HG03196 (cell line): ENCODE measurements around the gene MLYCD.

Experiments
- ATAC-seq: cut with Tn5 transposase; IDR thresholded peaks from one replicate; pipeline ENCODE4 v1.9.1; 2021; ENCODE audit not compliant: unreplicated experiment

The MLYCD gene

DNA sequence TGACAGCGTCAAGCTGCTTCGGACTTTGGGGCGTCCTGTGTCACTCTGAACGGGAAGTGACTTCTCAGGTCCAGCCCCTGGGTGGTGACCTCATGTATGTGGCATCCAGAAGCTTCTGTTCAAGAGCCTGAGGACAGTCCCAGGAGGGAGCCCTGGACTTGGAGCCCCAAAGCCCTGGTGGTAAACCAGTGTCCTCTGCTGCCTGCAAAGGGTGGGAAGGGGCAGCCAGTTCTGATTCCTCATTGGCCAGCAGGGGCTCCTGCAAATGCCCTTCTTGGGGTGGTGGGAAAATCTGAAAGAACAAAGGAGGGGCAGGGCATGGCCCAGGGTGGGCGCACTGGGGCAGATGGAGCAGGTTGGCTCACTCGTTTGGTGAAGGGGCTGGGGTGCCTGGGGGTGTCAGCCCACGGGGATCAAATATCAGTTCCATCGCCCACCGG, 55.7 kb downstream of the MLYCD start:
- ATAC-seq, result no peak

DNA sequence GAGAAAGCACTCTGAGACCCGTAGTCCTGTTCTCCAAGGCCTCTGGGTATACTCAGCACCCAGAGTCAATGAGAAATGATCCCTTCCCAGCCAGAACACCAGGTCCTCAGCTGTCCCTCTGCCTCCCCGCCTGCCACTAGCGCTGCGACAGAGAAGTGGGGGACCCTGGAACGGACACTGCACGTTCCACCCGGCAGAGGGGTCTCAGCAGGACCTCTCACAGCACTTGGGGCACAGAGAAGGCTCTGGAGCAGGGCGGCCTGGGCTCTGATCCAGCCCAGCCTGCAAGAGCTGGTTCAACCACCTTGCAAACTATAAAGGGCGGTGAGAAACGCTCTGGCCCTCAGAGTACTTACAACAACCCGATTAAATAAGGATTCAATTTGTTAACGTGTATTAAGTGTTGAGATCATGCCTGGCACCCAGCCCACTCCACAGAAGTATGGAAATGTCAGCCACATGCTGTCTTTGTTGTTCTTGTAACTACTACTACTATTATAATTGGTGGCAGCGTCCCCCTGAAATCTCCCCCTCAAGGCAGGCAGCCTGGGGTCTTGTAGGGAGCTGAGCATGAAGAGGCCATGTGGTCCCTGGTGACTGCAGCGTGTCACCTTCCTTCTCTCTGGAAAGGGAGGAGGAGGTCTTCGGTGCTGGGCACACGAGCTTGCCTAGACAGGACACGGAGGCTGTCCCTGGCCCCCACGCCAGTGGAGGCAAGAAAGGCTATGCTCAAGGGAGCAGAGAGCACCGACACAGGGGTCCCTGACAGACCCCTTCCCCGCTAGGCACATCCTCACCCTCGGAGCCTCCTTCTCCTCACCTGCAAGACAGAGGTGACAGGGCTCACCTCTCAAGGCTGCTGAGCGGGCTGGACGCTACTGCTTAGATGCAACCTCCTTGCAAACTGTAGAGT, 56.6 kb downstream of the MLYCD start:
- no peak for ATAC-seq

DNA sequence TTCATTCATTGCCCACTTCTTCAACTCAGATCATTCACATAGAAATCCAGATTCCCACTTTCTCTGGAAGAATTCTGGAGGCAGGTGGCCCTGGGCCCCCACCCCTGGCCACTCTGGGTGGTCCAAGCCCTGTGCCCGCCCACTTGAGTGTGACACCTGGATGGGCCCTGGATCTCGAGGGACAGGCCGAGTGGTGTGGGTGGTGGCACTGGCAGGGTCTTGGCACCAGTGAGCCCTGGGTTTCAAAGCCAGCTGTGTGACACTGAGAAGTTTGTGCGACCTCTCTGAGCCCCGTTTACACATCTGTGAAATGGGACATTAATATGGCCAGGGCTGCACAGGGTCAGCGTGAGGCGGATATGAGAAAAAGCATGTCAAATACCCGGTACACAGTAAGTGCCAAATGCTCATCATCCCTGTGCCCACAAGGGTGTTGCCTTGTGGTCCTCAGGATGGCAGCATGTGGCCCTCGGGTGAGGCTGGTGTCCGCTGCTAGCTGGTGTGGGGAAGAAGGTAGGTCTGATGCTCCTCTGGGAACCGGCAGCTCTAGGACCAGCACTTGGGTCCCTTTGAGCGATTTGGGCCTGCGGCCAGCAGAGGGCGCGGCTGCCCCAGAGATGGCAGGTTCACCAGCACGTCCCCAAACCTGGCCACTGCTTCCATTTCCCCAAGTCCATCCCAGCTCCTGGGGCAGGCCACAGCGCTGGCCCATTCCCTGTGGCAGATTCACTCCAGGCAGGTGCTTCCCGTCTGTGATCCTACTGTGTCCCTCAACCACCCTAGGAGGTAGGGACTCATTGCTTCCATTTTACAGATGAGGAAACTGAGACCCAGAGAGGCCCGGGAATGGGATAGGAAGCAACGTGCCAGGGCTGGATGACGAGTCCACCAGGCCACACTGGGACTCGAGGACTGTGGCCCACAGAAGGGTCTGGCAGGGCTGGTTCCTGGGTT, 57.7 kb downstream of the MLYCD start:
- no peak for ATAC-seq

DNA sequence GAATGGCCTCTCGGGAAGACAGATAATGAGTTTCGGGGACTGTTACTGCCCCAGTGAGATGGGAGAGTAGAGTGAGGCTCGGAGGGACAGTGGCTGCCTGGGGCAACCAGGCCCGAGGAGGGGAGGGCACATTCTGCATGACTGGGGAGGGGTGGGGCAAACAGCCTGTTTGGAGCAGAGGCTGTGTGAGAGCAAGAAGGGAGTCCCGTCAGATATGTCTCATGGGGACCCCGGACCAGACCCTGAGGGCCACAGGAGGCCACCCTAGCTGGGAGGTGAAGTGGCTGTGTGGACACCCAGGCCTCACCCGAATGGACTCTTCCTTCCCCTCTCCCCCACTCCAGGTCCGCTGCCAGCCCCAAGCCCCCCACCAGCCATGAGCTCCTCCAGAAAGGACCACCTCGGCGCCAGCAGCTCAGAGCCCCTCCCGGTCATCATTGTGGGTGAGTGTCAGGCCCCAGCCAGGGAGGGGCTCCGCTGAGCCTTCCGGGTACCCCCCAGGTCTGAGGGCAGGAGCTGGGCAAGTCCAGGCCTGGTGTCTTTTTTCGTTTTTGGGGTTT, 58.5 kb downstream of the MLYCD start:
- ATAC-seq, result no peak

DNA sequence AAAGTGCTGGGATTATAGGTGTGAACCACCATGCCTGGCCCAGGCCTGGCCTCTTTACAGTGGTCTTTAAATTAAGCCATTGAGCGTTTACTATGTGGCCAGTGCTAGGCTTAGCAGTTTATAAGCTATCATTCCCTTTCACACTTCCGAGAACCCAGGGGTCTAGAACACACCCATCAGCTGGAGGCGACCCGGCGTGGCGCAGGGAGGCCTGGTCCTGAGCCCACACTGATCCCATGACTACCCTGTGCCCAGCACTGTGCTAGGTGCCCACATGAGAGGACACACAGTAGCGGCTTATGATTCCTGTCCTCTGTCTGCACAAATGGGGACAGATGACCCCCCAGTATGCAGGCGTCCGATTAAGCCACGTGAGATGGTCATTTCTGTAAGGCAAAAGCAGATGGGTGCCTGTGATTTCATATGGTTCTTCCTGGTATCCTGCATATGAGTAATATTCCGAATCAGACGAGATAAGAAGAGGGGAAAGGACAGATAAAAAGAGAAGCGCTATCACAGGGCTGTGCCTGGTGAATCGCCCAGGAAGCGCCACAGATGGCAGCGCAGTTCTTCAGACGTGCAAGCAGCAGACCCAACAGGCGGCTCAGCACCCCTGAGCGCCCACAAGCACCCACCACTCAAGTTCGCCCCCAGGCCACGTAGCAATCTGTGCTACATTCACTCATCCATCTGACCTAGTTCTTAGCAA, 59.4 kb downstream of the MLYCD start:
- ATAC-seq, result no peak

DNA sequence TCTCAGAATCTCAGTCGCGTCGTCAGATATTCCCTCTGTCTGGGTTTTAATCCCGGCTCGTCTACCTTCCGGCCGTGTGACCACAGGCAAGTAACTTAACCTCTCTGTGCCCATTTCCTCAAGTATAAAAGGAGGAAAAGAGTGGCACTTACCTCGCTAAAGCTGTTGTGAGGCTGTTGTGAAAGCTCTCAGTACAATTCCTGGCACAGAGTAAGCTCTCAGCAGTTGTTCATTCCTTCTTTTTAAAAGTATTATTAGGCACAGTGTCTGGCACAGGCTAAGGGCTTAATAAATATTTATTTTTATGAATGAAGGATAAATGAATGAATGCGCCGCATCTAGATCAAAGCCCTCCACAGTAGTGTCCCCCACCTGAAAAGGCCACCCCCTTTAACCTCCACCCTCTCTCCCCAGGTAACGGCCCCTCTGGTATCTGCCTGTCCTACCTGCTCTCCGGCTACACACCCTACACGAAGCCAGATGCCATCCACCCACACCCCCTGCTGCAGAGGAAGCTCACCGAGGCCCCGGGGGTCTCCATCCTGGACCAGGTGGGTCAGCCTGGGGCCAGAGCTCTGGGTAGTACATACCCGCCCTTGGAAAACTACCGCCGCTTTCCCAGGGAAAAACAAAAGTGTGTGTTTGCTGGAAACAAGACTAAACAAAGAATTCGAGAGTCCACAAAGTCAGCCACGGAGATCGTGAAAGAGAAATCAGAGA, 60.1 kb downstream of the MLYCD start:
- ATAC-seq, result no peak

DNA sequence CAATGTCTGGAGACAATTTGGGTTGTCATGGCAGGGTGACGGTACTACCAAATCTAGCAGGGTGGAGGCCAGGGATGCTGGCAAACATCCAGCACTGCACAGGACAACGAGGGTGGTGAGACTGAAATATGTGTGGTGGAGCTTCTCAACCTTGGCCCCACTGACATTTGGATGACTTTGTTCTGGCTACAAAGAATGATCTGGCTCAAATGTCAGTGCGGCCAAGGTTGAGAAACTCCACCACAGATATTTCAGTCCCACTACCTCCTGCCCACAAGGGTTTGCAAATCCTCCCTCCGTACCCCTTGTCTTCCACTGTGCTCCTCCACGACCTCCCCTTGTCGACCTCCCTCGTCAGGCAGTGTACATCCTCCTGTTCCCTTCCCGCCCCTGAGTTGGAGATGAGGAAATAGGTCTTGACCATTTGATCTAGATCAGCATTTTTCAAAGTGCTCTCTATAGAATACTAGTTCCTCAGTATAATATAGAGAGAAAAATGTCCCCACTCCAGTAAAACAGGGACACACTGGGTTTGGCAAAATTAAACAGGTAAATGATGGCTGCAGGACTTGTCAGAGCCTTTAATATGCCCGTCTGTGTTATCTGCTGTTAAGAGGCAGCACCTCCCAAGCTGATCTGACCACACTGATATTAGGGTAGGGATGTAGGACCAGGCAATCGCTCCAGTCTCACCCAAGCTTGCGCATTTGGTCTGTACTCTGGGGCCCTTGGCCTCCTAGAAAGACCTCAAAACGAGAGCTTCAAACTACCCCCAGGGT, 60.9 kb downstream of the MLYCD start:
- no peak for ATAC-seq

DNA sequence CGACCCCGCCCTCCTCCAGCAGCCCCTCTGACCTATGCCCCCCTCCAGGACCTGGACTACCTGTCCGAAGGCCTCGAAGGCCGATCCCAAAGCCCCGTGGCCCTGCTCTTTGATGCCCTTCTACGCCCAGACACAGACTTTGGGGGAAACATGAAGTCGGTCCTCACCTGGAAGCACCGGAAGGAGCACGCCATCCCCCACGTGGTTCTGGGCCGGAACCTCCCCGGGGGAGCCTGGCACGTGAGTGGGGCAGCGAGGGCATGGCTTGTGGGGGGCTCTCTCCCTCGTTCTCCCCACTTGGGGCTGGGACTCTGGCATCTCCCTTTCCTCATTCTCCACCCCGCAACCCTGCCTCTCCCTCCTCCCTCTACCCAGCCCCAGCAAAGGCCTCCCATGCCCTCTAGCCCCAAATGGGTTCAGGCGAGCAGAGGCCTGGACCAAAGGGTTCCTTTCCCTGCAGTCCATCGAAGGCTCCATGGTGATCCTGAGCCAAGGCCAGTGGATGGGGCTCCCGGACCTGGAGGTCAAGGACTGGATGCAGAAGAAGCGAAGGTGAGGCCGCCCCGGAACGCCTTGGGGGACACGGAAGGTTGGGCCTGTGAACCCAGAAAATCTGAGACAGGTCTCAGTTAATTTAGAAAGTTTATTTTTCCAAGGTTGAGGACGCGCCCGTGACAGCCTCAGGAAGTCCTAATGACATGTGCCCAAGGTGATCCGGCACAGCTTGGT, 61.8 kb downstream of the MLYCD start:
- no peak for ATAC-seq

DNA sequence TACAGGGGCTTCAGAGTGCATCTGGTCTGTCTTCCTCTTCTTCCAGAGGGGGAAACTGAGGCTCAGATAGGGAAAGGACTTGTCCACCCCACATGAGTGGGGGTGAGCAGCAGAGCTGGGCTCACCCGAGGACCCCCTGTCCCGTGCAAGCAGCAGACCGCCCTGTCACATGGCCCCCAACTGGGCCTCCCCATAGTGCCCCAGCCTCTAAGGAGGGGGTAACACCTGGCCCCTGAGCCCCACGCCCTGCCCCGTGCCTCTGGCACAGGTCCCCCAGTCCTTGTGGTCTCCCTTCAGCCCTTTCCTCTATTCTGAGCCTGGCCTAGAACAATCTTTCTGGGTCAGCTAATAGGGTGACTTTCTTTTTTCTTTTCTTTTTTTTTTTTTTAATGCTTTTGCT, 62.7 kb downstream of the MLYCD start:
- no peak for ATAC-seq

DNA sequence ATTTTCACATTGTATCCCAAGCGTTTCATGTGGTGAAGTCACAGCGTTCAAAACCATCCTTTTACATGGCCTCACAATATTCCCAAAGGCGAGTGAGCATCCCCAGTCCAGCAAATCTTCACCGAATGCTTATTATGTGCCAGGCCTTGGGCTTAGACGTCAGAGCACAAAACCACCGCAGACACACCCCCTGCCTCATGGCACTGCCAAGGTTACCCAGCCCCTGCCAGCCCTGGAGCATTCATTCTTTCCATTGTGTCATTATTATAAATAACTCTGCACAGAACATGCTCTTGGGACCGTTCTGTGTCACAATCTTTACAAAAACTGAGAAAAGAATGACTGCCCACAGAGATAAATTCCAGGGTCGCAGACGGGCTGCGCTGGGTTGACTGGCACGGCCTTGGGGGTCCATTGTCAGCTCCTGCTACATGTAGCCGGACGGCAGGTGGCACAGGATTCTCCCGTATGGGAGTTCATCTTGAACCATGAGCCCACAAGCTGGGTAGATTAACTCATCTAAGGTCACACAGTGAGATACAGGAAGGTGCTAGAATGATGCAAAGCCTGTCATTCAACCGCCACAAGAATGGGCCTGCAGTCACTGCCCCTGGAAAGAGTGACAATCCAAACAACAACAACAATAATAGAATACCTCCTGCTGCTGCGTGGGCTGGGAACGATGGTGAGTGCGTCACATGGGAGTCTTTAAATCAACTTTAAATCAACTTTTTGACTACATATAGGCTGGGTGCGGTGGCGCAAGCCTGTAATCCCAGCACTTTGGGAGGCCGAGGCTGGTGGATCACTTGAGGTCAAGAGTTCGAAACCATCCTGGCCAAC, 64.6 kb downstream of the MLYCD start:
- ATAC-seq, result no peak

DNA sequence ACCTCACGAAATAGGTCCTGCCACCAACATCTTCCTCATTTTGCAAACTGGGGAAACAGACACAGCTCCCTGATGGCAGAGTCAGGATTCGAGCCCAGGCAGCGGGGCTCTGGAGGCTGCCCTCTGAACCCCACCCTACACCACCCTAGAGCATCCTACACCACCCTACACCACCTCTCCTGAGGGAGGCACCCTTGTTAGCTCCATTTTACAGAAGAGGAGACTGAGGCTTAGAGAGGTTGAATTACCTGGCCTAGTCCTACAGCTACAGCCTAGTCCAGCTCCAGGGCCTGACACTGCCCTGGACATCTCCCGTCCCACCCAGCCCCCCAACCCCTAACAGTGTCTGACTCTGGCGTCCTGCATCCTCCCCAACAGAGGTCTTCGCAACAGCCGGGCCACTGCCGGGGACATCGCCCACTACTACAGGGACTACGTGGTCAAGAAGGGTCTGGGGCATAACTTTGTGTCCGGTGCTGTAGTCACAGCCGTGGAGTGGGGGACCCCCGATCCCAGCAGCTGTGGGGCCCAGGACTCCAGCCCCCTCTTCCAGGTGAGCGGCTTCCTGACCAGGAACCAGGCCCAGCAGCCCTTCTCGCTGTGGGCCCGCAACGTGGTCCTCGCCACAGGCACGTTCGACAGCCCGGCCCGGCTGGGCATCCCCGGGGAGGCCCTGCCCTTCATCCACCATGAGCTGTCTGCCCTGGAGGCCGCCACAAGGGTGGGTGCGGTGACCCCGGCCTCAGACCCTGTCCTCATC, 65.9 kb downstream of the MLYCD start:
- ATAC-seq, result no peak

DNA sequence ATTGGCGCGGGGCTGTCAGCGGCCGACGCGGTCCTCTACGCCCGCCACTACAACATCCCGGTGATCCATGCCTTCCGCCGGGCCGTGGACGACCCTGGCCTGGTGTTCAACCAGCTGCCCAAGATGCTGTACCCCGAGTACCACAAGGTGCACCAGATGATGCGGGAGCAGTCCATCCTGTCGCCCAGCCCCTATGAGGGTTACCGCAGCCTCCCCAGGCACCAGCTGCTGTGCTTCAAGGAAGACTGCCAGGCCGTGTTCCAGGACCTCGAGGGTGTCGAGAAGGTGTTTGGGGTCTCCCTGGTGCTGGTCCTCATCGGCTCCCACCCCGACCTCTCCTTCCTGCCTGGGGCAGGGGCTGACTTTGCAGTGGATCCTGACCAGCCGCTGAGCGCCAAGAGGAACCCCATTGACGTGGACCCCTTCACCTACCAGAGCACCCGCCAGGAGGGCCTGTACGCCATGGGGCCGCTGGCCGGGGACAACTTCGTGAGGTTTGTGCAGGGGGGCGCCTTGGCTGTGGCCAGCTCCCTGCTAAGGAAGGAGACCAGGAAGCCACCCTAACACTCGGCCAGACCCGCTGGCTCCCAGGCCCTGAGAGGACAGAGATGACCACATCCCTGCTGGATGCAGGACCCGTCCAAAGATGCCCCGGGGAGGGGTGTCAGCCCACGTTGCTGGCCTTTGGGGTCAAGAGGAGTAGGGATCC, 66.7 kb downstream of the MLYCD start:
- no peak for ATAC-seq

DNA sequence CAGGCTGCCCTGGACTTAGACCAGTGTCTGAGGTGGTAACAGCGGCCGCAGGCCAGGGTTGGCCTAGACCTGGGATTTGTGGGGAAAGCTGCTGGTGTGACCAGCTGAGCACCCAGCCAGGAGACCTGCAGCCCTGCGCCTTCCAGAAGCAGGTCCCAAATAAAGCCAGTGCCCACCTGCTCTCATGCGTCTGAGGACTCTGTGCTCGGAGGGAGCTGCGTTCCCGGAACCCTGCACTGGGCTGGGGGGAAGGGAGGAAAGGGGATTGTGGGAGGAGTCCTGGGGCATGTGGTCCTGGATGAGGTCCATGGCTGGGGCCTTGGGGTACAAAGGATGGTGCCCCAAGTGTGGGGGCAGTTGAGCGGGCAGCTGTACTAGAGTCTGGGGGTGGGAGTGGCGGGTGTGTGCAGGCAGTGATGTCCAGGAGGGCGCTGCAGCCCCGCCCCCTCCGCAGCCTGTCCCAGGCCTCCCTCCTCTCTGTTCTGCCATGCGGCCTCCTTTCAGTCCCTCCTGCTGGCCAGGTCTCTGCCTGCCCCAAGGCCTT, 67.3 kb downstream of the MLYCD start:
- no peak for ATAC-seq

DNA sequence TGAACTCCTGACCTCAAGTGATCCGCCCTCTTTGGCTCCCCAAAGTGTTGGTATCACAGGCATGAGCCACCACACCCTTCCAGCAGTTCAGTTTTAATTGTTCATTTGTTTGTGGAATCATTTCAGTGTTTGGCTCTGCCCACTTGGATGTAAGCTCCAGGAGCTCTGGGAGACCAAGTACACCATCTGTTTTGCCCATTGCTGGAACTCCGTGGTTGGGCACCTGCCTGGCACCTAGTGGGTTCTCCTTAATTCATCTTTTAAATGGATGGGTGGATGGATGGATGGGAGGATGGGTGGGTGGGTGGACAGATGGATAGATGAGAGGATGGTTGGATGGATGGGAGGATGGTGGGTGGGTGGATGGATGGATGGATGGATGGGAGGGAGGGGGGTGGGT, 68.2 kb downstream of the MLYCD start:
- ATAC-seq, result no peak

DNA sequence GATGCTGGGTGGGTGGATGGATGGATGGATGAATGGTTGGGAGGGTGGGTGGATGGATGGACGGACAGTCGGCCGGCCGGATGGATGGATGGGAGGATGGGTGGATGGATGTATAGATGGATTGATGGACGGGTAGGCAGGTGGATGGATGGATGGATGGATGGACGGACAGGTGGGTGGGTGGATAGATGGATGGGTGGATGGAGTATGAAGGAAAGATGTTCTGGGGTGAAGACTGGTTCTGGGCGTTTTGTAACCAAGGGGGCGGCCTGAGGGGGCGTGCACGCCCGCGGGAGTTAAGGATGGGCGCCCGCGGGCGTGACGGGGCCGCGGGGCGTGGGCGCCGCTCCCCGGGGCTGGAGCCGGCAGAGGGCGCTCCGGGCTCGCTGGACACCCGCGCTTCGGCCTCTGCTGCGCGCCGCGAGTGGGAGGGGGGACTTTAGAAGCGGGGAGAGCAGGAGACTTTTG, 69.0 kb downstream of the MLYCD start, which contains the start of gene NECAB2:
NECAB2 (plus strand) TSS at position 407 of the 468 bp plus-strand sequence. CDS start 405 bp downstream, outside the sequence.
- no peak for ATAC-seq

DNA sequence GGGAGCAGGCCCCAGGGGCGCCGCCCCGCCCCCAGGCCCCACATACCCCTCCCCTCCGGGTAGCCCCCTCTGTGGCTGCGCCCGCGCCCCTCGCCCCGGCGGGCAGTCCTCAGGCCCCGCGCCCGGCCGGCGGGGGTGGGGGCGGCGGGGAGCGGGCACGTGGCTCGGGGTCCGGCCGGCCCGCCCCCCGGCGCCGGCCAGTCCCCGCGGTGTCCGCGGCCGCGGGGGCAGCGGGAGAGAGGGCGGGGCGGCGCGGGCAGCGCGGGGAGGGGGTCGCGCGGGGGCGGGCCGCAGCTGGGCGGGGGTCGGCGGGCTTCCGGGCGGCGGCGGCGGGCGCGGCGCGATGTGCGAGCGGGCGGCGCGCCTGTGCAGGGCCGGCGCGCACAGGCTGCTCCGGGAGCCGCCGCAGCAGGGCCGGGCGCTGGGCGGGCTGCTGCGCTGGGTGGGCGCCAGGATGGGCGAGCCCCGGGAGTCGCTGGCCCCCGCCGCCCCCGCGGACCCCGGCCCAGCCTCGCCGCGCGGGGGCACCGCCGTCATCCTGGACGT, 69.5 kb downstream of the MLYCD start:
- no peak for ATAC-seq
